K562 (cell line): ENCODE results near the gene TMOD2. TPM values are rescaled to one million over a fixed set of nuclear protein-coding genes. Genes with fewer than 3 reads are reported as not detected.

ENCODE experiments used
- REST ChIP-seq, 2 experiments: fragments of 450-650 bp; formaldehyde crosslinking in 1 of 2; IDR thresholded peaks; 2 replicates each; pipeline versions ENCODE4 v1.4.0 to v1.6.1; 2014 to 2020; ENCODE audit warnings: mild to moderate bottlenecking in 2 of 2, borderline replicate concordance in 1 of 2, low read depth in 1 of 2
- polyA plus RNA-seq, 8 experiments: library from polyadenylated mRNA; depleted of rRNA in 4 of 8; stranded (reverse) in 5 of 8; unstranded in 3 of 8; fragments of >200 nt; fragmentation: Nextera tagmentation in 2 of 8; fragmentation: Illumina TruSeq in 1 of 8; extraction: Ambion mirVana in 2 of 8; extraction: Trizol in 1 of 8; gene quantifications; 2 replicates each; pipeline versions ENCODE4 v1.2.1 to v1.2.3, GENCODE V29; 2011 to 2014; ENCODE audit warnings: inconsistent platforms in 1 of 8, missing spikeins in 1 of 8
- total RNA-seq, 7 experiments: library from RNA; depleted of rRNA in 6 of 7; stranded (reverse); fragments of >200 nt in 6 of 7; fragmentation: Illumina TruSeq in 2 of 7; extraction: Trizol in 2 of 7; gene quantifications; 2 replicates each; pipeline versions ENCODE4 v1.2.1 to v1.2.3, GENCODE V29; 2011 to 2021; ENCODE audit warnings: low replicate concordance in 1 of 7

Gene TMOD2
- total and polyA plus RNA-seq, 9 of the 15 experiments (the other 6 are each of a cell fraction or from before 2014, with no cell fraction given): 0.49 to 3.8 (median 3.0) TPM

GRCh38 chr15:51738553-51738952, 12.8 kb upstream of the TMOD2 start (continued):
- TF ChIP-seq REST (IDR thresholded peaks at IDR 0.05; ENCODE audit: borderline replicate concordance): peak; percentile 93
- TF ChIP-seq REST (CRISPR knock-in tag; IDR thresholded peaks at IDR 0.05; ENCODE audit: low read depth): peak; percentile 82
